RWPE2 (cell line): ENCODE data around the gene SAP30BP.

Source experiments
- ATAC-seq: fragments of 200-7000 bp; cut with Tn5 transposase; 3 replicates; pipeline ENCODE4 v1.9.1; 2021; ENCODE audit warnings: low read depth
- DNase-seq: peaks from one replicate; pipeline ENCODE4 v3.0.0-alpha.2; 2020; ENCODE audit warnings: low spot score
- H3K27ac ChIP-seq: fragments of 450-650 bp; 2 replicates; pipeline ENCODE4 v1.5.1; 2017; ENCODE audit warnings: mild to moderate bottlenecking; ENCODE audit not compliant: poor library complexity, severe bottlenecking
- H3K27me3 ChIP-seq: fragments of 250-450 bp; sonication (Bioruptor Pico); 2 replicates; pipeline ENCODE4 v1.5.1; 2021; ENCODE audit warnings: mild to moderate bottlenecking, moderate library complexity; ENCODE audit not compliant: insufficient read depth, poor library complexity, severe bottlenecking
- H3K36me3 ChIP-seq: fragments of 250-450 bp; sonication (Bioruptor Pico); 2 replicates; pipeline ENCODE4 v1.5.1; 2020; ENCODE audit warnings: low read depth, mild to moderate bottlenecking, moderate library complexity
- H3K4me1 ChIP-seq: fragments of 250-450 bp; sonication (Bioruptor Pico); 2 replicates; pipeline ENCODE4 v1.5.1; 2021; ENCODE audit warnings: mild to moderate bottlenecking, moderate library complexity; ENCODE audit not compliant: insufficient read depth, poor library complexity, severe bottlenecking
- H3K4me3 ChIP-seq: fragments of 250-450 bp; sonication (Bioruptor Pico); 2 replicates; pipeline ENCODE4 v1.5.1; 2021; ENCODE audit warnings: mild to moderate bottlenecking, moderate library complexity; ENCODE audit not compliant: severe bottlenecking
- H3K9me3 ChIP-seq: fragments of 250-450 bp; sonication (Bioruptor Pico); 2 replicates; pipeline ENCODE4 v1.5.1; 2021; ENCODE audit warnings: mild to moderate bottlenecking, moderate library complexity; ENCODE audit not compliant: severe bottlenecking
- TF ChIP-seq, protein P1 (sequence below): fragments of 450-650 bp; IDR thresholded peaks from one replicate; pipeline ENCODE4 v1.5.1; 2017; ENCODE audit warnings: mild to moderate bottlenecking, moderate library complexity; ENCODE audit not compliant: poor library complexity, severe bottlenecking

Gene SAP30BP

DNA sequence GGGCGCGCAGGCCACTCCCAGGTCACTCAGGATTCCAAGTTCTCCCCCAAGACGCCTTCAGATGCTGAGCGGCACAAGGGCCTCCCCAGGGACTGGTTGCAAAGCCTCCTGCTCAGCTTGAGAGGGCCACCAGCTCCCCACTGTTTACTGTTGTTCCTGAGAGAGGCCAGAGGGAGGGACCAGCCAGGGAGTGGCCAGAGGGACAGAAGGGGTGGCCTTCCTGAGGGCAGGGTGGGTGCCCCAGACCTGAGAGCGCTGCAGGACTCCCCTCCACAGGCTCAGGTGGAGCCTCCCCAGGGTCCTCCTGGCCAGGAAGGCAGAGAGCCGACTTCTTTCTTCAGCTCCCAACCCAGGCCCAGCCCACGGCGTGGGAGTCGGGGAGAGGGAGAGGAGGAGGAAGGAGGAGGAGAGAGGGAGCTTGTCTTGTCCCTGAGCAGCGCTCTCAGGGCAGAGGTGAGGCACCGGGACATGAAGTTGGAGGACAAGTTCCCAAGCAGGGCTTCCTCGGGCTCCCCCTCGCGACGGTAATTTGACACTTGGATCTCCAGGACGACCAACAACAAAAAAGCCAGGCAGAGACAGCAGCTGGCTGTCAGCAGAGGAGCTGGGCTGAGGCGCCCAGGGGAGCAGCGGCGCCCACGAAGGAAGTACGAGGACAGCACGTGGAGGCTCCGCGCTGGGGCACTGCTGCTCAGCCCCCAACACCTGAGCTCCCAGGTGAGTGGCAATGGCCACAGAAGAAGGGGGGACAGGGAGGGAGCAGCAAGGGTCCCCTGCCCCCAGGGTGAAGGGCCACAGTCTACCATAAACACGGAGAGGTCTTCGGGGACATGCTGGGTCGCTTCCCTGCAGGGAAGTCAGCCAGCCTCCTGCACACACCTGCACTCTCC is 33.4 kb upstream of the SAP30BP start:
- H3K27me3 ChIP-seq = no peaks in the 10 kb centered on the region
- DNase-seq (no peak), ATAC-seq (peak; percentile 83)
- peak overlapping the region; percentile 34 for H3K27ac ChIP-seq
- peaks cover 3% of the 10 kb centered on the region for H3K4me1 ChIP-seq
- no peaks in the 10 kb centered on the region for H3K9me3 ChIP-seq
- TF ChIP-seq, protein P1, sequence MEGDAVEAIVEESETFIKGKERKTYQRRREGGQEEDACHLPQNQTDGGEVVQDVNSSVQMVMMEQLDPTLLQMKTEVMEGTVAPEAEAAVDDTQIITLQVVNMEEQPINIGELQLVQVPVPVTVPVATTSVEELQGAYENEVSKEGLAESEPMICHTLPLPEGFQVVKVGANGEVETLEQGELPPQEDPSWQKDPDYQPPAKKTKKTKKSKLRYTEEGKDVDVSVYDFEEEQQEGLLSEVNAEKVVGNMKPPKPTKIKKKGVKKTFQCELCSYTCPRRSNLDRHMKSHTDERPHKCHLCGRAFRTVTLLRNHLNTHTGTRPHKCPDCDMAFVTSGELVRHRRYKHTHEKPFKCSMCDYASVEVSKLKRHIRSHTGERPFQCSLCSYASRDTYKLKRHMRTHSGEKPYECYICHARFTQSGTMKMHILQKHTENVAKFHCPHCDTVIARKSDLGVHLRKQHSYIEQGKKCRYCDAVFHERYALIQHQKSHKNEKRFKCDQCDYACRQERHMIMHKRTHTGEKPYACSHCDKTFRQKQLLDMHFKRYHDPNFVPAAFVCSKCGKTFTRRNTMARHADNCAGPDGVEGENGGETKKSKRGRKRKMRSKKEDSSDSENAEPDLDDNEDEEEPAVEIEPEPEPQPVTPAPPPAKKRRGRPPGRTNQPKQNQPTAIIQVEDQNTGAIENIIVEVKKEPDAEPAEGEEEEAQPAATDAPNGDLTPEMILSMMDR = peak; percentile 59
- no peak overlapping the region for H3K4me3 ChIP-seq
- H3K36me3 ChIP-seq = peaks cover 21% of the 10 kb centered on the region; the same call in 1 of the 2 replicates

- DNase-seq (no peak), ATAC-seq (no peak)
- Histone ChIP-seq H3K27ac (no peak overlapping the region), H3K9me3 (no peaks in the 10 kb centered on the region), H3K4me3 (no peak overlapping the region), H3K4me1 (peaks cover 3% of the 10 kb centered on the region), H3K36me3 (peaks cover 24% of the 10 kb centered on the region; the same call in 1 of the 2 replicates), H3K27me3 (no peaks in the 10 kb centered on the region)
- TF ChIP-seq, protein P1 = no peak
Measured at GRCh38 chr17:75634376-75634740, 32.8 kb upstream of the SAP30BP start.

DNA sequence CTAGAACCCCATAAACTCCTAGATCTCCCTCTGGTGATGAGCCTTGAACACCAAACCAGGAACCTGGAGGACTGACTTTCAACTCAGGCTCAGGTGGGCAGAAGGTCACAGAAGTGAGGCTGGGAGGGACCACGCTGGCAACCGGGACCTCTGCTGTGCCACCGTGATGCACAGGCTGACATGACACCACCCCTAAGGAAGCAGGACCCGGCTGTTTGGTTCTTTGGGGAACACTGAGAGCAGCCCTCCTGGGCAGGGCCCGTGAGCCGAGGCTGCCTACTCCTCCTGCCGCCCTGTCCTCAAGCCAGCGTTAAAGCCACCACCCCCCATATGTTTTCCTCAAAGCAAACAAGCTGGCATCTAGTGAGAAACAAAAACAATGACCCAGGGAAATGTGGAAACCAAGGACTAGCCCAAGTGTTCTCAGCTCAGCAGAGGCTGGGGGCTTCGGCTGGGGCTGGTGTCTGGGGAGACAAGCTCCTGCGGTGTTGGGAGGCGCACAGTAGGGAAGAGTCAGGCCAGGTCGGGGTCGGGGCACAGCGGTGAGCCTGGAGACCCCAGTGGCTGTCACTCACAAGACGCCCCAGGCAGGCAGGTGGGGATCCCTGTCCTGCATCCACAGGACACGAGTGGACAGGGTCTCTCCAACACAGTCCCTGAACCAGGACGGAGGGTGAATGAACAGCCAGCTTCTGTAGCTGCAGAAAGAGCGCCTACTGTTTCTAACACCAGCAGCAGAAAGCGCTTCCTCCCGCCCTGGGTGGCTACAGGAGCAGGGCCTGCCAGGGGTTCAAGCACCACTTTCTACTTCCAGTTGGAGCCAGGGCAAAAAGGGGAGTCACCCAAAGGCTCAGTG is 32.2 kb upstream of the SAP30BP start:
- DNase-seq (no peak), ATAC-seq (no peak)
- H3K27me3 ChIP-seq = no peaks in the 10 kb centered on the region
- no peaks in the 10 kb centered on the region for H3K9me3 ChIP-seq
- TF ChIP-seq, protein P1 = no peak
- no peak overlapping the region for H3K27ac ChIP-seq
- no peak overlapping the region for H3K4me3 ChIP-seq
- peaks cover 3% of the 10 kb centered on the region for H3K4me1 ChIP-seq
- H3K36me3 ChIP-seq = peaks cover 24% of the 10 kb centered on the region; the same call in 1 of the 2 replicates

- ATAC-seq (no peak), DNase-seq (no peak)
- Histone ChIP-seq H3K27me3 (no peaks in the 10 kb centered on the region), H3K4me1 (peaks cover 3% of the 10 kb centered on the region), H3K36me3 (peaks cover 25% of the 10 kb centered on the region; the same call in 1 of the 2 replicates), H3K9me3 (no peaks in the 10 kb centered on the region), H3K27ac (no peak overlapping the region), H3K4me3 (no peak overlapping the region)
- TF ChIP-seq, protein P1 = no peak
Measured at GRCh38 chr17:75635610-75636202, 31.4 kb upstream of the SAP30BP start.
